Activated naive CD4-positive, alpha-beta T cell treated with anti-CD3 and anti-CD28 coated beads, Interleukin-2, amount 50 U/mL, for 16 hours (primary cell): ENCODE results near the gene CDH11.

Experiments used
- DNase-seq: peaks from one replicate; pipeline ENCODE4 v3.0.0-alpha.2; 2020

The CDH11 gene

DNA sequence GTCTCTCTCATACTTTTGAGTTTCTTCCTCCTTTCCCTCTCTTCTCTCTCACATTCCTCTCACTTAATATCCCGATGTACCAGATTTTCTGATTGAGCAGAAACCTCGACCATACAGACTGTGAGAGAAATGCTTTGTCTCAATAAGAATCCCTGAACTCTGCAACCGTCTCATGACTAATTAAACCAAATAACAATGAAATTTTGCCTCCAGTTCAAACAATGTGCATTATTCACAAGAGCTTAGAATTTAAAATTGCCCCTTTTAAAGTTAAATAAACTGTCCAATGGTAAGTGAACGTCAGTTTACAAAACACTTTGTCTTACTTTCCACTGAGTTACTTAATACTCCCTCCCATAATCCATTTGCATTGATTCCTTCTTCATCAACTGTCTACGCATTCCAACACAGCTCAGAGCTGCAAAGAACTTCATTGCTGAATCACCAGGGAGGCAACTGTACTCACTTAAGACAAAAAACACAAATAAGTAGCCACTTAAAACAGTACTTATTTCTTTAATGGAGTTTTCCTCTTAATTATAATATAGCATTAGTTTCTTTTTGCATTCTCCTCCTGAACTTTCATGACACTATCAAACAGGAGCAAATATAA, 4.9 kb downstream of the CDH11 start:
- no peak for DNase-seq

GRCh38 chr16:65116216-65116615, 5.6 kb downstream of the CDH11 start:
- DNase-seq, result no peak

DNA sequence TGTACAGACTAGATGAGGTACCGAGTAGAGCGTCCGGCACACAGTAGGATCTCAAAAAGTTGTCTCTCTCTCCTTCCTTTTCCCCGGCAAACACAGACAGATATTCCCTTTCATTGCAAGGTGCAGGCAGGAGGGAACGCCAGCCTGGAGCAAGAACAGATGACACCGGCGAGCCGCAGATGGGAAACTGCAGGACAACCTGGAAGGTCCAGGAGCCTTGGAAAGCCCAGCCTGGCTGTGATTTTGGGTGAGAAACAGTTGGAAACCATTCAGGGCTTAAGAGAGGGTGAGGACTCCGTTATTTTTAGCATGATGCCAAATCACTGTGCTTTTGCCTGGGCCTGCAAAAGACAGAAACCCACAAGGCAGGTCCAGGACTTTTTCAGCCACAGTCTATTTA, 7.3 kb downstream of the CDH11 start:
- DNase-seq, result no peak

DNA sequence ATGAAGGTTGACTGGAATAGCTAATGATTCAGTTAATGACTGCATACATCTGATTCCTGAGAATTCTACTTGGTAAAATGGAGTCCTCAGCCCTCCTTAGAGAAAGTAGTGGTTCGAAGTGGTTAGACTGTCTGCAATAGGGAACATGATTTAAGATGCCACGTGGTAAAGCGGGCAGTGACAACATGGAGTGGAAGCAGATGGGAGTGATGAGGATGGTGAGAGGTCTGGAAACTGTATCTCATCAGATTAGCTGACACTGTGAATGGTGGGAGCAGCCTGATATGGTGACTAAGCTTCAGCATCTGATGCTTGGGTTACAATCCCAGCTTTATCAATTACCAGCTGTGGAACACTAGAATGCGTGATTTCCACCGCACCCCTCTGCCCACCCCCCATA, 8.4 kb downstream of the CDH11 start:
- DNase-seq, result no peak

DNA sequence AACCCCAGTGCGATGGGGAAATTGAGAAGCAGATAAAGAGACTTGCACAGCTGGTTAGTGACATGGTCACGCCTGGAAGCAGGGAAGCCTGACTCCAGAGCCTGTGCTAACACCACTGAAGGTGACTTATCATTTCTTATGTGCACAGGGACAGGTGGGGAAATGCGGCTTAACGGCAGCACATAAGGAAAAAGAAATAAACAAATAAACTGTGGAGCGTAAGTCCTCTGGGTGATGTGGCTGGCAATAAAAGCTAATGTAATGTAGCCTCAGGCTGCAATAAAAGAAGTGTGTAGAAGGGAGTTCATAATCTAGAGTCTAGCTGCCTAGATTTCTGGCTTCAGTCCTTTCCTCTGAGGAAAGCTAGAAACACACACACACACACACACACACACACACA, 10.6 kb downstream of the CDH11 start:
- no peak for DNase-seq

DNA sequence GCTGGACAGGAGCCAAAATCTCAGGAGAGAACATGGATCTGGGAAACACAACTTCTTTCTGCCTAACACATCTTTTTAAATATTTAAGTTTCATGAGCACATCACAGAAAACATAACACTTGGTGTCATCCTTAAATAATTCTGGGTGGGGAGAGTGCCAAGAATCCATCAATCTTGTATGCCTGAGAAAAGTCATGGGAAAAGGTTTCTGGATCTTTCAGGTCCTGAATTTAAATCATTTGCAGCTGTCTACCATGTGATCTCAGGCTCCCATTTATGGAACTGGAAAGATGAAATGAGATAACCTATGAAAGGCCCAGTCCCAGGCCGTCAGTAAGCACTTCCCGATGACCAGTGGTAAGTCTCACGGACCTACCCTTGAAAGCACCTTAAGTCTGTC, 15.1 kb downstream of the CDH11 start:
- DNase-seq, result no peak

- DNase-seq, result no peak
Measured at GRCh38 chr16:65105171-65105570, 16.7 kb downstream of the CDH11 start.

DNA sequence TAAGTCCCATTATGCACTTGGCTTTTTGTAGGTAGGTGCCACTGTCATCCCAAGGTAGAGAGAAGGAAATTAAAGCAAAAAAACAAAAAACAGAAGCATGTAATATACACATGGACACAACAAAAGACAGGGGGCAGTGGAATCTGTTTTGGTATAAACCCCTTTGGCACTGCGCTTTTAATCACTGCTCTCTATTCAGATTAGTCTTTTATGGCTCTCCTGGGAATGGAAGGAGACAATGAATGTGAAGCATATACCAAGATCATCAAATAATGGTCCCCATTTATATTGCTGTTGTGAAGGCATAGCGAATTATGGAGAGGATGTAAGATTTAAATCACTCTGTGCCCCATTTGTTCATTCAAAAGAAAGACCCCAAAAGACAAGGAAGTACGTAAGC, 17.4 kb downstream of the CDH11 start:
- no peak for DNase-seq

GRCh38 chr16:65102326-65102725, 19.5 kb downstream of the CDH11 start:
- DNase-seq, result no peak

- no peak for DNase-seq
Measured at GRCh38 chr16:65101009-65101408, 20.9 kb downstream of the CDH11 start.

DNA sequence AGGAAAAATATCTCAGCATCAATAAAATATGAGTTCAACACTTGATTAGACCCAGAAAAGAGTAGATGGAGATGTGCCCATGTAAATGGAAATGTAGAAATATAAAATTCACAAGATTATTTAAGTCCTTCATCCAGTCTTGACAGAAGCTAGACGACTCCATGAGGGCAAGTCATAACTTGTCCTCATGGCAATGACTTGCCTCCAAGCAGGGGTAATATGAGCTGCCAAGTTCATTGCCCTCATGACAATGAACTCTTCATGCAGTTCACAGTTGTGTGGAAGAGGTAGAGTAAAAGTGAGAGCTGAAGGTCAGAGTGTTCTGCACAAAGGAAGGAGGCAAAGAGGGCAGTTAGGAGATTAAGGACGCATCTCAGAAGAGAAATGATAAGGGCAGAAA, 22.3 kb downstream of the CDH11 start:
- DNase-seq, result no peak

- DNase-seq, result no peak
Measured at GRCh38 chr16:65098916-65099315, 22.9 kb downstream of the CDH11 start.

DNA sequence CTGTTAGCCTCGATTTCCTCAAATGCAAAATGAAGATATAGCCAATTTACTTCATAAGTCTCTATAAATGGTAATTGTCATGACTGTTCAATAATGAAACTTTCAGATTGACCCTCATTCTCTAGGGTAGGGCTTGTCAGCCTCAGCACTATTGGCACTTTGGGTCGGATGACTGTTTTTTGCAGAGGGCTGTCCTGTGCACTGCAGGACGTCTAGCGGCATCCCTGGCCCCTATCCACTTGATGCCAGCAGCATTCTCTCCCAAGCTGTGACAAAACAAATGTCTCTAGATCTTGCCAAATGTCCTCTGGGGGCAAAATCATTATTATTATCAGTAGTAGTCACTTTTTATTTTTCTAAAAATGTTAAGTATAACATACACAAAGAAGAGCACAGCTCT, 24.6 kb downstream of the CDH11 start:
- DNase-seq, result no peak

DNA sequence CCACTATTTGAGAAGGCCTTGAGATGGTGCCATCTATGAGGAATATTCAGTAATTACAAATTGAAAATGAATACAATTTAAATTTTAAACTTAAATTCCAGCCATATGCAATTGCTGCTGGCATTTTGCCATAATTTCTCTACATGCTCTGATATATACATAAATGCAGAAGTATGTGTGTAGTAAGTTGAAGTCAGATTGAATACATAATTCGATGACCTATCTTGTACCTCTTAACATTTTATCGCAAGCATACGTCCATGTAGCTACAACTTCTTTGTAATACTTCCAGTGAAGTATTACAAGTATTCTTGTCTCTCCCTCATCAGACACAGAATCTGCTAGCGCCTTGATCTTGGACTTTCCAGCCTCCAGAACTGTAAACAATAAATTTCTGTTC, 26.0 kb downstream of the CDH11 start:
- no peak for DNase-seq

DNA sequence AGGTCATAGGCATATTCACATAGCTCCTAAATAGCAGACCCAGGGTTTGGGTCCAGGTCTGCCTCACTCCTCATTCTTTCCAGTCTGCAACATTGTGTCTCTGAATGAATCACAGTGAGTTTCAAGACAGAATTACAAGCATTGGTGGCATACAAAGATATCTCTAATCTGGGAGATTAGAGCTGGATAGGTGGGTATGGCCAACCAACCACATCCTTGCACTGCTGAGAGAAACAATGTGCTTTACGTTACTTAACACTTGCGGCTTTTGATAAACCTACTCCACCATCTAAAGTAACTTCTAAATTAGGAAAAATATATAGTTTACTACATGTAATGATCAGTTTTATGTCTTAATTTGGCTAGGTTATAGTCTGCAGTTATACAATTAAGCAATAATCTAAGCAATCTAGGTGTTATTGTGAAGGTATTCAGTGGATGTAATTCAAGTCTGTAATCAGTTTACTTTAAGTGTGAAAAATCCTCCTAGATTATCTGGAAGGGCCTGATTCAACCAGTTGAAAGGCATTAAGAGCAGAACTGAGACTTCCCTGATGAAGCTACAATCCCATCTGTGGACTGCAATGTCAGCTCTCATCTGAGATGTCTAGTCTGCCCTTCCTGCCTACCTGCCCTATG, 26.7 kb downstream of the CDH11 start:
- DNase-seq, result no peak

GRCh38 chr16:65094009-65094408, 27.9 kb downstream of the CDH11 start:
- DNase-seq, result no peak

- DNase-seq, result no peak
Measured at GRCh38 chr16:65083164-65083857, 38.6 kb downstream of the CDH11 start.

- DNase-seq, result no peak
Measured at GRCh38 chr16:65079549-65079948, 42.3 kb downstream of the CDH11 start.

DNA sequence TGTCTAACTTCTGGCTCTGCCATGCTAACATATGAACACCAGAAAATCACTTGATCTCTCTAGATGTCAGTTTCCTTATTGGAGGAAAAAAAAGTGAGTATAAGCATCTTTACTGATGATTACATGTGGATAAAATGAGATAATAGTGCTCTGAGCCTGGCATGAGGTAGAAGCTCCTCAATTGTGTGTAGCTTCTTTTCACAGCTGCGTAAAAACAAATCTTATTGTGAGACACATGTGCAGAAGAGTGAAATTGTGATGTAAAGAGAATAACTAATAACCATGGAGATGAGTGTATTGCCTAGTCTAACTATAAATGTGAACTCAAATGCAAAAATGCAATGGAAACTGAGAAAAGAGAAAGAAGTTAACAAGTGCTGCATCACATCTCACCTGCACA, 44.7 kb downstream of the CDH11 start:
- no peak for DNase-seq

DNA sequence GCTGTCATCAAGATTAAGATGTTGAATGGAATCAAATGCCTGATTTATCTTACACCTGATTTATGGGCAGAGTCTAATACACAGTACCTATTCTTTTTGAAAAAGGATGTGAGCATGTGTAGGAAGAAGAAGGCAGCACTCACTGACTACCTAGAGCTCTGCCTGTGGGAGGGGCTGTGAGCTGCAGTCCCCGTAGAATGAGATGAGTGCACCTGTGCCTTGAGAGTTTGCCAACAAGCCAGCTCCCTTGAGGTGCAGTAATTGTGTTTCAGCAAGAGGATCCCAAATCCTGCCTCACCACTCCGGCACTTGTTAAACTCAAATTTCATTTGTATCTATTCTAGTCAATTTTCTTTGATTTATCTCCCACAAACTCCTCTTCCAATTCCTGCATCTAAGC, 46.0 kb downstream of the CDH11 start:
- no peak for DNase-seq

GRCh38 chr16:65071433-65072311, 50.2 kb downstream of the CDH11 start:
- DNase-seq, result no peak

DNA sequence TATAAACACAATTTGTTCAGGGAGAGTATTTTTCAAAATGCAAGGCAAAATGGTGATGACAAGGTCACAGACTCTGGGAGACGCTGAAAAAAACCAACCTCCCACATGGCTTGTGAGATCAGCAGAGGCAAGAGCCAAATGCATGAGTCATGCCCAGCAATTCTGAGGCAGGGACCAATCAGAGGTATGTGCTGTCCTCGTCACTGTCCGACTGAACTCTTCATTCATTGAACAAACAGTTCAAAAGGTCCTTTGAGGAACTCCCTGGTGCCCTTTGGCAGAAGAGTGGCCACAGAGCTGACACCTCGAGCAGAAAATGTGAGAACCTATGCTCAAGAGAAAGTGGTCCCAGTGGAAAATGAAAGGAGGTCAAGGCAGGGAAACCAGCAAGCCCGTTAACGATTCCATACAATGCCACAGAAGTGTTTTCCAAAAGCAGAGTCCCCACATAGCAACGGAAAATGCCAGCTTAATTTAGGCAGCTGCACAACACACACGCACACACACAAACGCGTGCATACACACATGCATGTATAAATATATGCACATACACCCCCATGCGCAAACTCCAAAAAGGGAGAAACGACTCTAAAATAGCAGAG, 50.9 kb downstream of the CDH11 start:
- DNase-seq, result no peak

- DNase-seq, result no peak
Measured at GRCh38 chr16:65069766-65070165, 52.1 kb downstream of the CDH11 start.
